Osteoblast (primary cell): Measurements from ENCODE around the gene C6orf47. TPM values are rescaled to one million over a fixed set of nuclear protein-coding genes. Genes with fewer than 3 reads are reported as not detected.
A peak's percentile ranks its signal among the peaks of the same experiment; 100 is the strongest.
"Not testable (repeated sequence)": the region's sequence is repeated elsewhere in the genome, so short reads cannot be mapped to it uniquely, and the experiment has no call there.

Experiments used
- DNase-seq: peaks from one replicate; pipeline ENCODE4 v3.0.0; 2011; ENCODE audit warnings: low spot score, mixed read lengths; ENCODE audit not compliant: insufficient read length; ENCODE audit errors: missing footprints
- H2AFZ ChIP-seq: 2 replicates; pipeline ENCODE4 v1.6.0; 2011; ENCODE audit warnings: mild to moderate bottlenecking, low read length
- H3K27ac ChIP-seq: 2 replicates; pipeline ENCODE4 v1.5.1; 2011; ENCODE audit warnings: mild to moderate bottlenecking, low read depth, low read length, moderate library complexity
- H3K27me3 ChIP-seq: 2 replicates; pipeline ENCODE4 v1.6.0; 2012; ENCODE audit warnings: mild to moderate bottlenecking, control low read depth, inconsistent platforms, low read length, moderate library complexity; ENCODE audit not compliant: insufficient read depth
- H3K36me3 ChIP-seq: 2 replicates; pipeline ENCODE4 v1.5.1; 2011; ENCODE audit warnings: mild to moderate bottlenecking, low read length, control low read depth, moderate library complexity; ENCODE audit not compliant: insufficient read depth
- H3K4me1 ChIP-seq: 2 replicates; pipeline ENCODE4 v1.5.1; 2011; ENCODE audit warnings: mild to moderate bottlenecking, low read length, control low read depth, moderate library complexity; ENCODE audit not compliant: insufficient read depth
- H3K4me2 ChIP-seq: 2 replicates; pipeline ENCODE4 v1.6.0; 2011; ENCODE audit warnings: mild to moderate bottlenecking, low read length; ENCODE audit not compliant: insufficient read depth
- H3K4me3 ChIP-seq: fragments of 200-600 bp; sonication (generic); 3 replicates; pipeline ENCODE4 v1.5.1; 2012; ENCODE audit warnings: mild to moderate bottlenecking, low read length, inconsistent platforms; ENCODE audit not compliant: insufficient read depth
- H3K79me2 ChIP-seq: 2 replicates; pipeline ENCODE4 v1.6.0; 2012; ENCODE audit warnings: mild to moderate bottlenecking, low read length, control low read depth, inconsistent platforms; ENCODE audit not compliant: insufficient read depth
- H3K9me3 ChIP-seq: 2 replicates; pipeline ENCODE4 v1.5.1; 2011; ENCODE audit warnings: low read depth, low read length, control low read depth
- H4K20me1 ChIP-seq: 2 replicates; pipeline ENCODE4 v1.6.0; 2012; ENCODE audit warnings: mild to moderate bottlenecking, low read length, control low read depth; ENCODE audit not compliant: insufficient read depth
- CTCF ChIP-seq: IDR thresholded peaks from 2 replicates; pipeline ENCODE4 v1.5.1; 2011; ENCODE audit warnings: mild to moderate bottlenecking, low read depth, low read length, moderate library complexity; ENCODE audit errors: extremely low read depth
- total RNA-seq: library from RNA; depleted of rRNA; stranded (reverse); fragments of >200 nt; gene quantifications from 2 replicates; pipeline ENCODE4 v1.2.3, GENCODE V29; 2012

C6orf47 gene
- 21.2 and 21.7 TPM in 2 replicates for total RNA-seq

- no peaks in the 10 kb centered on the region for H3K27me3 ChIP-seq
- TF ChIP-seq CTCF = no peak
- peak within 1 kb of the TSS; percentile 75 for H2AFZ ChIP-seq
- DNase-seq = peak; percentile 97
- H3K27ac ChIP-seq = peak within 1 kb of the TSS; percentile 67
- H3K4me3 ChIP-seq = peak within 1 kb of the TSS; percentile 82
- H3K79me2 ChIP-seq = peaks cover 62% of the 10 kb centered on the region
- H3K36me3 ChIP-seq = peaks cover 23% of the 10 kb centered on the region
- peaks cover 43% of the 10 kb centered on the region for H3K4me1 ChIP-seq
- no peaks in the 10 kb centered on the region for H3K9me3 ChIP-seq
- peaks cover 22% of the 10 kb centered on the region for H4K20me1 ChIP-seq
- peak within 1 kb of the TSS; percentile 100 for H3K4me2 ChIP-seq
Measured at GRCh38 chr6:31660381-31661261, at the start of gene C6orf47. Gene C6orf47, minus strand, starts transcription at chr6:31660778. Its CDS starts 831 bp downstream, at chr6:31659947.

- H3K36me3 ChIP-seq, H3K4me2 ChIP-seq, H4K20me1 ChIP-seq, H3K4me3 ChIP-seq, H3K79me2 ChIP-seq, H3K27ac ChIP-seq, H2AFZ ChIP-seq, DNase-seq, H3K4me1 ChIP-seq, H3K27me3 ChIP-seq, H3K9me3 ChIP-seq: not testable (repeated sequence)
Measured at GRCh38 chr6:31709157-31709556, 48.6 kb upstream of the C6orf47 start.

- H3K27ac ChIP-seq = no peak overlapping the region
- H3K4me1 ChIP-seq = no peaks in the 10 kb centered on the region
- TF ChIP-seq CTCF = no peak
- DNase-seq = no peak
- H3K4me2 ChIP-seq = no peak overlapping the region
- H3K79me2 ChIP-seq = no peaks in the 10 kb centered on the region
- H3K27me3 ChIP-seq = peaks cover 6% of the 10 kb centered on the region
- H2AFZ ChIP-seq = no peak overlapping the region
- no peaks in the 10 kb centered on the region for H3K9me3 ChIP-seq
- no peaks in the 10 kb centered on the region for H3K36me3 ChIP-seq
- no peaks in the 10 kb centered on the region for H4K20me1 ChIP-seq
- H3K4me3 ChIP-seq = no peak overlapping the region
Measured at GRCh38 chr6:31708224-31708623, 47.6 kb upstream of the C6orf47 start.

GRCh38 chr6:31707701-31708100, 47.1 kb upstream of the C6orf47 start:
- H3K4me2 ChIP-seq = no peak overlapping the region
- no peaks in the 10 kb centered on the region for H3K36me3 ChIP-seq
- peaks cover 6% of the 10 kb centered on the region for H3K27me3 ChIP-seq
- H2AFZ ChIP-seq = no peak overlapping the region
- H4K20me1 ChIP-seq = no peaks in the 10 kb centered on the region
- peak; percentile 60 for DNase-seq
- peaks cover 2% of the 10 kb centered on the region for H3K79me2 ChIP-seq
- H3K27ac ChIP-seq = no peak overlapping the region
- TF ChIP-seq CTCF = no peak
- no peaks in the 10 kb centered on the region for H3K4me1 ChIP-seq
- no peaks in the 10 kb centered on the region for H3K9me3 ChIP-seq
- H3K4me3 ChIP-seq = no peak overlapping the region
